ENCODE results near the gene ABHD14A.

Gene ABHD14A

DNA sequence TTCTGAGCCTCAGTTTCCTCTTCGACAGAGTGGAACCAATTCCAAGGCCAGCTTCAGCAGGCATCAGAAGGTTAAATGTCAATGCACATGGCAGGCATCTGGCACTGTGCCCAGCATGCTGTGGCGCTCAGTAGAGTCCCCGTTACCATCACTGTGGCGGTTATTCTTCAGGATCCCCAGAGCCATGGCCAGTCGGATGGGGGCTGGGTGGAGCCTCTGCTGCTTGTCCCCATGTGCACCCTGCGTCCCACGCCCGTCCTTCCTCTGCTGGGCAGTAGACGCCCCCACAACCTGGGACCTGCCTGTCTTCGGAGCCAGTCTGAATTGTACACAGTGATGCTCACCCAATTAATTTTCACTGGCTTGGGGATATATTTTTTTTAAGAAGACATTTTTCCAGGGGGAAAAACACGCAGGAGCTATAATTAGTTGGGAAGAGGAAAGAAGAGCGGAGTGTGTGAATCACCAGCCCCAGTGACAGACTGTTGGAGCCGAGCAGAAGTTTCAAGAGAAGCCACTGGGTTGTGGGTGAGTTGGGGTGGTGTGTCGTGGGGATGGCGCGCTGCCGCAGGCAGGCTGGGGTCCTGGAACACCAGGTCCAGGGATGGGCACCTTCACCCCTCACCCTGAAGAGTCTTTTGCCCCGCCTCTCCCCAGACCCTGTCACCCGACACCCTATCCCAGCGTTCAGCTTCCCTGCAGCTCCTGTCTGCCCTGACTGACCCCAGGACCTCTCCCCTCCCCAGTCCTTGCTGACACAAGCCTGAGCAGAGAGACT, 47.6 kb downstream of the ABHD14A start:
- DNase-seq: no peak

DNA sequence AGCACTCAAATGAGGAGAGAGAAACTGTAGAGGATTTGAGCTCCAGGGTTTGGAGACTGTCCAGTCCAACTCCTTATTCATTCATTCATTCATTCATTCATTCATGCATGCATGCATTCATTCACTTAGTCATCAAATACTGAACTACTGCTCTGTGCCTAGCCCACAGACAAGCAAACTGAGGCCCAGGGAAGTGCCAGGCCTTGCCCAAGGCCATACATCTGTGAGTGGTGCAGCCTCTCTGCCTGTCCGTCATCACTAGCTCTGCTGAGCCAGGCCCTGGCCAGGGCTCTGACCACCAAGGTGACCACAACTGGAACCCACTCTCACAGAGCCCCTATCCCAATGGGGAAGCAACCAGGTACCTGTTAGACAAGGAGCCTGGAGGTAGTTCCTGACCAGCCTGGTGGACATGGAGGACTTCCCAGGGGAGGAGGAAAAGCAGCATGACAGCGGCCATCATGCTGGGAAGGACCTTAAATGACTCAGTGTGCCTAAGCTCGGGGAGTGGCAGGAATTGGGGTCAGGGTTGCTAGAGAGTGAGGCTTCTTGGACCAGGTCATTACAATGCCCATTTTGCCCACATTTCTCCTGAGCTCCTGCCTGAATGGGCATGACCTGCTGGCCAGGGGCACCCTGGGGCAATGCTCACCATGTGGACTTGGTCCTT, 48.4 kb downstream of the ABHD14A start:
- DNase-seq: no peak

DNA sequence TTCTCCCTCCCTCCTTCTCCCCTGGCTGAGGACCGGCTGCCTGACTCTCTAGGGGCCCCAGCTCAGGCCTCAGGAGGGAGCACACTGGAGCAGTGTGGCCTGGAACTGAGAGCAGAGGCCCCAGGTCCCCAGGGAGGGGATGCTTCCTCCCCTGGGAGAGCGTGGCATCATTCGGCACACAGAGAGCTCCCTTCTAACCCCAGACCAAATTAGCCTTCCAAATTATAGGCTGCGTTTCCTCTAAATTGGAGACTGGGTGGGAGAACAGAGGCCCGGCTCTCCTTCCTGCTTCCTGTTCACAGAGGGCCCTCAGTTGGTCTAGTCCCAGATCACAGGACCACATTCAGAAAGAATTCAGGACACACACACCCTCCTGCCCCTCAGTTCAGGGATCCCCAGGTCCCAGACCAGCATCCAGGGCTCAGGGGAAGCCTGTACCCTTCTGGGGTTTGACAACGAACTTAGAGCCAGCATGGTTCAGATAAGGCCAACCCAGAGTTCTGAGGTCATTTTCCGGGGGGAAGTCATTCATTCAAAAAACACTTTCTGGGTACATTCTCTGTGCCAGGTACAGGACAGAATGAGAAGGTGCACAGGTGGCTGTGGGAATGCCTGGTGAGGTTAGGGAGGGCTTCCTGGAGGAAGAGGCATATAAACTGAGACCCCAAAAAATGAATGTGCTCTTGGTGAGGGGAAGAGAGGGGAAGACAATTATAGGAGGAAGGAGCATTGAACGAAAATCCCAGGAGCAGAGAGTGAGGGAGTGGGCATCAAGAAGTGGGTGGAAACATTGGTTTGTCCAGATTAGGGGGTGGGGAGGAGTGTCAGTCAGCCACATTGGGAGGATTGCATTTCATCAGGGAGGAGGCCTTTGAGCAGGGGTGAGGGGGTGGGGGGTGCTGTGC, 49.2 kb downstream of the ABHD14A start:
- DNase-seq: no peak

DNA sequence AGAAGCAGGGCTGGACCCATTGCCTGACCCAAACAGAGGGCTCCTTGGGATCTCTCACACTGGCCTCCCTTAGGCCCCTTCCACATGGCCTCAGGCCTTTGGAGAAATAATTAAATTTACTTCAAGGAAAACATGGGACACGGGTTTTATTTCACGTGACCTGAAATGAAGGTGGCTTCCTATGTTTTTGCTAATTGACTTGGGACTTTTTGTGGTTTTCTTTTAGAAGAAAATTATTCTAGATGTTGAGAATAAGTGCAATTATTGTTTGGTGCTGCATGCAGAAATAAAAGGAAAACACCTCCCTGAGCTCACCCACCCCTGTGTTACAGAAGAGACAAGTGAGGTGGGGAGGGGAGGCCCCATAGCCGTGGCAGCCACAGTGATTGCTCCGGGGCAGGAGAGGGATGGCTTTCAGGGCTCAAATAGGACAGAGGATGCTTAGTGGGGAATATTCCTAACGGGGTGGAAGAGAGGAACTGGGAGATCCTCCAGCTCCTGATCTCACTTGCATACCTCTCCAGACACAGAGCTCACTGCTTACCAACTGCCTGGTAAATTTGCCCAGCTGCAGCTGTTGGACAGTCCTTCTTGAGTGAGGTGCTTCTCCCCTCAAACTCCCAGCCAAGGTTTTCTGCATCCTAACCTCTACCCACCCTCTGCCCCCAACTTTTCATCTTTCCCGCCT, 50.0 kb downstream of the ABHD14A start:
- no peak for DNase-seq

DNA sequence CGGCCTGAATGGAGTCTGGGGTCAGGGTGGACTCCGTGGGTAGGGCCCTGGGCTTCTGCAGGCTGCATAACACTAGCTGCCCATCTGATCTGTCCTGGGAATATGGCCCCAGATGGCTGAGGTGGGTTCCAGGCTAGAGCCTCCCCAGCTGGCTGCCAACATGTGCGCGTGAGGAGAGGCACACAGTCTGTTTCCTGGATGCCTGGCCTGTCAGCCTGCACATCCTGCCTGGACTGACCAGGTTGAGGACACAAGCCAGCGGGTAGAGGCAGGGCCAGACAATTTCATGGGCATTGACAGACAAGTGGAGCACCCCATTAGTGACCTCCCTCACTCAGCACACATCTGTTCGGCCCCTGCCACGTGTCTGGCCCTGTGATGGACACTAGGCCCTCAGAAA, 50.6 kb downstream of the ABHD14A start:
- DNase-seq: no peak

DNA sequence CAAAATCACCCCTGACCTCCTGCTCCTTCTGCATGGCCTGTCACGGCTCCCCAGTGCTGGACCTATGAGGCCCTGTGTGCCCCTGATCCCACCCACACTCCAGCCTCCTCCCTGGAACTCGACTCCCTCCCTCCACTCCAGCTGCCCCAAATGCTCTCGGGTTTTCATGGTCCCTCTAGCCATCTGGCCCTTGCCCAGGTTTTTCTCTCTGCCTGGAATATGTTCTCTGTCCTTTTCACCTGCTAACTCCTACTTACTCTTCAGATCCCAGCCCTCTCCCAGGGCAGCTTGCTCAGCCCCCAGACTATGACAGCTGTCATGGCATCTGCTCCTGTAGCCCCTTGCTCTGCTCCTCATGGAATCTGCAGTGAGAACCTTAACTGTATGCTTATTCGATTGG, 51.2 kb downstream of the ABHD14A start:
- no peak for DNase-seq

DNA sequence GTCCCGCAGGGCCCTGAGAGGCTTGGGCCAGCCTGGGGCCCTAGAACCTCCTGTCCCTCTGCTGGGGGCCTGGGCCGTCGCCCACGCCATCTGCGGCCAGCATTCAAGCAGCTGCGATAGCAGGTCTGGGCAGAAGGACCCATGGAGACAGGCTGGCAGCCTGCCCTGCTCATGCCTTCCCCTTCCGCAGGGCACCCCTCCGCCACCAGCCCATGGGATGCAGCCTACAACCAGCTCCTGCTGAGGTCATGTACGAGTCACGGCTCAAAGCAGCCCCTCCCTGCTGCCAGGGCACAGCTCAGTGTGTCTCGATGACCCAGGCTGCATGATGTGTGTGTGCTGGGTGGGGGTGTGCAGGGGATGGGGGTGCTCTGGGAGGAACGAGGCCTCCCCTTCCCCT, 53.7 kb downstream of the ABHD14A start:
- DNase-seq: no peak

DNA sequence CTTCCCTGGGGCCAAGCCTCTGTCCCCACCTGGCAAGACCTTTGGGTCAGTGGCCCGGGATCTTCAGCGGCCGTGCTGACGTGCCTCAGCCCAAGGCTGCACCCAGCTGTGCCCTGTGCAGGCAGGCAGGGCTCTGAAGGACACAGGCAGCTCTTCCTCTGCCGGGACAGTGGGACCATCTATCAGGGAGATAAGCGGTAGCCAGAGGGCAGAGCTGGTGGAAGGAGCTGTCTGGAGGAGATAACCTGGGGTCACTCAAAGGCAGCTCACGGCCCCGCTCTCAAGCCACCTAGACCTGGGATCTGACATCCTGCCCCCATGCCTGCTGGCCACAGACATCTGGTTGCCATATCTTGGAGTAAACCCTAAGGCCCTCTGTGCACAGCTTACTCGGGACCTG, 54.2 kb downstream of the ABHD14A start:
- no peak for DNase-seq

DNA sequence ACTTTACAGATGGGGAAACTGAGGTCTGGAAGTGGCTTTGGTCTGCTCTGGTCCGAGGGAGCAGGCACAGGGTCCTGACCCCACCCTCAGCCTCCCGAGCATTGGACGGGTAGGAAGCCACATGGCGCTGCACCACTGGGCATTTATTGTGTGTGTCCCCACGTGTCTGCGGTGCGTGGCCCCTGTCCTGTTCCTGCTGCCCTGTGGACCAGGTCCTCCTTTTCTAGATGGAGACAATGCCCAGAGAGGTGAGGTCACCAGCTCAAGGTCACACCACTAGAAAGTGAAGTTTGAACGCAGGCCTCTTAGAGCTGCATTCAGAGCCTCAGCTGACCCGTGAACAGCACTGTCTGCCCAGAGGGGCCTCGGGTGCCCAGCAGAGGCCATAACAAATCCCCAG, 54.7 kb downstream of the ABHD14A start:
- DNase-seq: no peak
